ENCODE data around the gene TRIM71.

DNA sequence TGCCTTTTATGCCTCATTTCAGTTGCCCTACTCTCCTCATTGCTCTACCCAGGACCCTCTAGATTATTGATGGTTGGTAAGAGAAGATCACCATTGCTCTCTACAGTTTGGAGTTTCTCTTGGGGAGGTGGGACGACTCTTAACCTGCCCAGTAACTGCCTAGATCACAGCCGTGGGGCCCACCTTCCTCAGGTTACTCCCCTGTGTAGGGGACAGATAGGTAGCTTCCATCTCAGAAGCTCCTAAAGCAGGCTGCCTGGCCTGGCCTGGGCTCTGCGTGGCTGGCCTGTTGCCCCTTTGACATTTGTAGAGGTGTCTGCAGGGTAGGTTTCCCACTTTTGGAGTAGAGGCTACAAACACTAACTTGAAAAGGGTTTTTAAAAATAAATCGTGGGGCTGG lies 42.7 kb downstream of the TRIM71 start:
- TF ChIP-seq EZH2 (IDR thresholded peaks at IDR 0.05; ENCODE audit: insufficient read depth, low read length): no peak
- TF ChIP-seq, protein P1, sequence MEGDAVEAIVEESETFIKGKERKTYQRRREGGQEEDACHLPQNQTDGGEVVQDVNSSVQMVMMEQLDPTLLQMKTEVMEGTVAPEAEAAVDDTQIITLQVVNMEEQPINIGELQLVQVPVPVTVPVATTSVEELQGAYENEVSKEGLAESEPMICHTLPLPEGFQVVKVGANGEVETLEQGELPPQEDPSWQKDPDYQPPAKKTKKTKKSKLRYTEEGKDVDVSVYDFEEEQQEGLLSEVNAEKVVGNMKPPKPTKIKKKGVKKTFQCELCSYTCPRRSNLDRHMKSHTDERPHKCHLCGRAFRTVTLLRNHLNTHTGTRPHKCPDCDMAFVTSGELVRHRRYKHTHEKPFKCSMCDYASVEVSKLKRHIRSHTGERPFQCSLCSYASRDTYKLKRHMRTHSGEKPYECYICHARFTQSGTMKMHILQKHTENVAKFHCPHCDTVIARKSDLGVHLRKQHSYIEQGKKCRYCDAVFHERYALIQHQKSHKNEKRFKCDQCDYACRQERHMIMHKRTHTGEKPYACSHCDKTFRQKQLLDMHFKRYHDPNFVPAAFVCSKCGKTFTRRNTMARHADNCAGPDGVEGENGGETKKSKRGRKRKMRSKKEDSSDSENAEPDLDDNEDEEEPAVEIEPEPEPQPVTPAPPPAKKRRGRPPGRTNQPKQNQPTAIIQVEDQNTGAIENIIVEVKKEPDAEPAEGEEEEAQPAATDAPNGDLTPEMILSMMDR (IDR thresholded peaks at IDR 0.05; ENCODE audit: insufficient read depth, low read depth, low read length): no peak

All from astrocyte (in vitro differentiated cells and primary cell).